C4-2B (cell line): ENCODE results near the gene TPSAB1.

ENCODE experiments used
- ZFX ChIP-seq: fragments of 450-650 bp; IDR thresholded peaks from 2 replicates; pipeline ENCODE4 v1.6.1; 2017
- TF ChIP-seq, protein P1 (sequence below): fragments of 450-650 bp; conservative IDR thresholded peaks from 2 replicates; pipeline ENCODE4 v1.5.1; 2017; ENCODE audit warnings: mild to moderate bottlenecking

- TF ChIP-seq, protein P1, sequence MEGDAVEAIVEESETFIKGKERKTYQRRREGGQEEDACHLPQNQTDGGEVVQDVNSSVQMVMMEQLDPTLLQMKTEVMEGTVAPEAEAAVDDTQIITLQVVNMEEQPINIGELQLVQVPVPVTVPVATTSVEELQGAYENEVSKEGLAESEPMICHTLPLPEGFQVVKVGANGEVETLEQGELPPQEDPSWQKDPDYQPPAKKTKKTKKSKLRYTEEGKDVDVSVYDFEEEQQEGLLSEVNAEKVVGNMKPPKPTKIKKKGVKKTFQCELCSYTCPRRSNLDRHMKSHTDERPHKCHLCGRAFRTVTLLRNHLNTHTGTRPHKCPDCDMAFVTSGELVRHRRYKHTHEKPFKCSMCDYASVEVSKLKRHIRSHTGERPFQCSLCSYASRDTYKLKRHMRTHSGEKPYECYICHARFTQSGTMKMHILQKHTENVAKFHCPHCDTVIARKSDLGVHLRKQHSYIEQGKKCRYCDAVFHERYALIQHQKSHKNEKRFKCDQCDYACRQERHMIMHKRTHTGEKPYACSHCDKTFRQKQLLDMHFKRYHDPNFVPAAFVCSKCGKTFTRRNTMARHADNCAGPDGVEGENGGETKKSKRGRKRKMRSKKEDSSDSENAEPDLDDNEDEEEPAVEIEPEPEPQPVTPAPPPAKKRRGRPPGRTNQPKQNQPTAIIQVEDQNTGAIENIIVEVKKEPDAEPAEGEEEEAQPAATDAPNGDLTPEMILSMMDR = no peak
- no peak for TF ChIP-seq ZFX
Observed at GRCh38 chr16:1213231-1213630, 27.3 kb upstream of the TPSAB1 start.
